ENCODE results near the gene CPLANE2.

GRCh38 chr1:16191309-16191708 is 45.7 kb downstream of the CPLANE2 start:
- TF ChIP-seq CTCF (IDR thresholded peaks at IDR 0.05), result no peak
- no peak for TF ChIP-seq ESRRA (CRISPR knock-in tag; IDR thresholded peaks at IDR 0.05; ENCODE audit: borderline replicate concordance)
- TF ChIP-seq SMAD4 (CRISPR knock-in tag; IDR thresholded peaks at IDR 0.05), result no peak
- TF ChIP-seq ZNF317 (CRISPR knock-in tag; IDR thresholded peaks at IDR 0.05; ENCODE audit: borderline replicate concordance, low read depth), result no peak
- no peak for TF ChIP-seq ZBTB43 (CRISPR knock-in tag; IDR thresholded peaks at IDR 0.05)
- no peak for TF ChIP-seq JUN (CRISPR knock-in tag; IDR thresholded peaks at IDR 0.05)
- TF ChIP-seq MYBL2 (CRISPR knock-in tag; IDR thresholded peaks at IDR 0.05), result no peak
- no peak for TF ChIP-seq USF1 (CRISPR knock-in tag; IDR thresholded peaks at IDR 0.05)
- no peak for TF ChIP-seq USF2 (CRISPR knock-in tag; IDR thresholded peaks at IDR 0.05)
- TF ChIP-seq FOXJ3 (CRISPR knock-in tag; IDR thresholded peaks at IDR 0.05; ENCODE audit: borderline replicate concordance), result no peak
- no peak for TF ChIP-seq IRF1 (CRISPR knock-in tag; IDR thresholded peaks at IDR 0.05)
- no peak for TF ChIP-seq ZNF121 (CRISPR knock-in tag; IDR thresholded peaks at IDR 0.05)
- no peak for TF ChIP-seq GABPB1 (CRISPR knock-in tag; IDR thresholded peaks at IDR 0.05)

All from WTC11 (cell line).